ENCODE measurements around the gene CCN5. TPM values are rescaled to one million over a fixed set of nuclear protein-coding genes. Genes with fewer than 3 reads are reported as not detected.
"Not testable (repeated sequence)": the region's sequence is repeated elsewhere in the genome, so short reads cannot be mapped to it uniquely, and the experiment has no call there.

The CCN5 gene
- total RNA-seq, 1 experiment from 2014 or later: 0.26 TPM

GRCh38 chr20:44695674-44696300 lies 19.4 kb upstream of the CCN5 start:
- Histone ChIP-seq H3F3A (ENCODE audit: low read length, unreplicated experiment) (no peaks in the 10 kb centered on the region), H3K4me3 (ENCODE audit: low read length) (no peak overlapping the region), H2AFZ (ENCODE audit: low read length) (no peak overlapping the region), H3K9me2 (replicated peaks; ENCODE audit: low read length) (no peaks in the 10 kb centered on the region), H3K36me3 (ENCODE audit: low read depth, low read length) (no peaks in the 10 kb centered on the region), H3K9ac (ENCODE audit: low read length) (no peak overlapping the region), H4K20me1 (ENCODE audit: low read length) (no peaks in the 10 kb centered on the region), H3K4me1 (ENCODE audit: insufficient read depth, low read length) (peaks cover 18% of the 10 kb centered on the region), H3K27ac (ENCODE audit: low read length) (no peak overlapping the region), H3K9me3 (ENCODE audit: low read length) (no peaks in the 10 kb centered on the region), H3K4me2 (ENCODE audit: low read length) (no peak overlapping the region), H3K79me2 (ENCODE audit: low read length) (no peaks in the 10 kb centered on the region), H3K27me3 (ENCODE audit: low read length) (no peaks in the 10 kb centered on the region)
- DNase-seq: no peak
- TF ChIP-seq EZH2phosphoT487 (IDR thresholded peaks at IDR 0.05; ENCODE audit: borderline replicate concordance, low read length) (no peak), CTCF (conservative IDR thresholded peaks at IDR 0.05; ENCODE audit: low read depth, low read length) (no peak), EZH2 (IDR thresholded peaks at IDR 0.05; ENCODE audit: low read length, unreplicated experiment) (no peak)
- no peak for ATAC-seq
- POLR2A ChIA-PET (ENCODE audit: unreplicated experiment): no interaction called here
- CTCF ChIA-PET: interaction anchor here (1.0 kb wide), 1 partner anchor 33 kb away, joined by 3 read pairs; no protein-coding TSS in a partner anchor
- intact Hi-C loops (cut with micrococcal nuclease): no loop called here
- BruUV-seq (replicated peaks): no TSS peak

- no peak for DNase-seq
- no peaks in the 10 kb centered on the region for H3F3A ChIP-seq (ENCODE audit: low read length, unreplicated experiment)
- H3K27me3 ChIP-seq (ENCODE audit: low read length): no peaks in the 10 kb centered on the region
- no peaks in the 10 kb centered on the region for H3K36me3 ChIP-seq (ENCODE audit: low read depth, low read length)
- H3K9me2 ChIP-seq (replicated peaks; ENCODE audit: low read length): no peaks in the 10 kb centered on the region
- ChIA-PET CTCF (interaction anchor here (1.0 kb wide), 1 partner anchor 32 kb away, joined by 3 read pairs; no protein-coding TSS in a partner anchor), POLR2A (ENCODE audit: unreplicated experiment) (no interaction called here)
- no peaks in the 10 kb centered on the region for H3K9me3 ChIP-seq (ENCODE audit: low read length)
- H4K20me1 ChIP-seq (ENCODE audit: low read length): no peaks in the 10 kb centered on the region
- no peak overlapping the region for H3K9ac ChIP-seq (ENCODE audit: low read length)
- H3K4me1 ChIP-seq (ENCODE audit: insufficient read depth, low read length): peaks cover 20% of the 10 kb centered on the region
- no peak for ATAC-seq
- H3K27ac ChIP-seq (ENCODE audit: low read length): no peak overlapping the region
- H3K4me2 ChIP-seq (ENCODE audit: low read length): no peak overlapping the region
- BruUV-seq (replicated peaks): no TSS peak
- no peaks in the 10 kb centered on the region for H3K79me2 ChIP-seq (ENCODE audit: low read length)
- intact Hi-C loops (cut with micrococcal nuclease): no loop called here
- H2AFZ ChIP-seq (ENCODE audit: low read length): no peak overlapping the region
- H3K4me3 ChIP-seq (ENCODE audit: low read length): no peak overlapping the region
- TF ChIP-seq CTCF (conservative IDR thresholded peaks at IDR 0.05; ENCODE audit: low read depth, low read length) (peak; percentile 39; the same call in 1 of the 2 replicates), EZH2phosphoT487 (IDR thresholded peaks at IDR 0.05; ENCODE audit: borderline replicate concordance, low read length) (no peak), EZH2 (IDR thresholded peaks at IDR 0.05; ENCODE audit: low read length, unreplicated experiment) (no peak)
Measured at GRCh38 chr20:44696315-44696714, 18.9 kb upstream of the CCN5 start.

DNA sequence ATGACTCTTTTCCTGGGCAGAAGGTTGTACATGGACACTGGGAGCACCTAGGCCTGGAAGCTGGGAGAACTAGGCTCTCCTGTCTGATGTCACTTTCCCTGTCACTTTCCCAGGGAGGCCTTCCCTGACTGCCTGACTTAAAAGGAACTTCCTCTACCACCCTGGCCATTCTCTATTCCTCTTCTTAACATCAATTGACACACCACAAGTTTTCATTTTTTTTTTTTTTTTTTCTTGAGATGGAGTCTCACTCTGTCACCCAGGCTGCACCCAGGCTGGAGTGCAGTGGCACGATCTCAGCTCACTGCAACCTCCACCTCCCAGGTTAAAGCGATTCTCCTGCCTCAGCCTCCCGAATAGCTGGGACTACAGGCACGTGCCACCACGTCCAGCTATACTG lies 18.1 kb upstream of the CCN5 start:
- H3K4me3 ChIP-seq (ENCODE audit: low read length); H2AFZ ChIP-seq (ENCODE audit: low read length); H3K27me3 ChIP-seq (ENCODE audit: low read length); H4K20me1 ChIP-seq (ENCODE audit: low read length); ATAC-seq; intact Hi-C loops (cut with micrococcal nuclease); H3K9me3 ChIP-seq (ENCODE audit: low read length); H3K36me3 ChIP-seq (ENCODE audit: low read depth, low read length); H3K27ac ChIP-seq (ENCODE audit: low read length); H3F3A ChIP-seq (ENCODE audit: low read length, unreplicated experiment); DNase-seq; H3K9me2 ChIP-seq (replicated peaks; ENCODE audit: low read length); CTCF ChIA-PET; POLR2A ChIA-PET (ENCODE audit: unreplicated experiment); H3K9ac ChIP-seq (ENCODE audit: low read length); H3K4me2 ChIP-seq (ENCODE audit: low read length); H3K79me2 ChIP-seq (ENCODE audit: low read length); BruUV-seq (replicated peaks): not testable (repeated sequence)
- H3K4me1 ChIP-seq (ENCODE audit: insufficient read depth, low read length): peaks cover 23% of the 10 kb centered on the region
